NCI-H446 (cell line): ENCODE measurements around the gene MYO1F.
A peak's percentile ranks its signal among the peaks of the same experiment; 100 is the strongest.
"Not testable (repeated sequence)": the region's sequence is repeated elsewhere in the genome, so short reads cannot be mapped to it uniquely, and the experiment has no call there.

Source experiments
- DNase-seq, 2 experiments: peaks; one replicate each; lab custom pipeline; 2025; lab: John Stamatoyannopoulos, UW

The MYO1F gene

DNA sequence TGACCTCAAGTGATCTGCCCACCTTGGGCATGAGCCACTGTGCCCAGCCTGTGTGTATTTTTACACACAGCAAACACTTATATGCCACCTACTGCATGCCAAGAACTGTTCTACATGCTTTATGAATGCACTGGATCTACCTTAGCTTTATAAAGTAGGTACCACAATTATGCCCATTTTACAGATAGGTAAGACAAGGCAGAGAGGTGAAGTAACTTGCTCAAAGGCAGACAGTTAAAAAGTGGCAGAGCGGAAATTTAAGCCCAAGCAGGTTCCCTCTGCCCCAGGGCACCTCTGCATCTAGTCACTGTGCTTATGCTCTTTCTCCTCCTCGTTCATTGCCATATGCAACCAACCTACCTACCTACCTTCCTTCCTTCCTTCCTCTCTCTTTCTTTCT is 22.8 kb upstream of the MYO1F start:
- DNase-seq = no peak

GRCh38 chr19:8596168-8596567 is 18.9 kb upstream of the MYO1F start:
- no peak for DNase-seq

DNA sequence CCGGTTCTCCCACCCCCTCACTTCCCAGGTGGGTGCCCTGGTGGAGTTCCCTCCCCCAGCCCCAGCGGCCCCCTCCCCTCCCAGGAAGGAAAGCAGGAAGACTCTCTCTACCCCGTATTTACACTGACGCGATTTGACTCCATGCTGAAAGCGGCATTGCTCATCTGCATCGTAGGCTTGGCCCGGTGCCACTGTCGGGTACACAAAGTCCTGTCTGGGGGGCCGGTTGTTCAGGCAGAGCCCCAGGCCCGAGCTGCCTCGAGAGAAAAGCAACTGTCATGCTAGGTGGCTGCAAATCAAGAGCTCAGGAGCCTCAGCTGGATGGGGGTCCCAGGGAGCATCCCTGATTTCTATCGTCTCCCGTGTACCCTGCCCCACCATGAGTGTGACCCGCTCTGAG is 18.4 kb upstream of the MYO1F start:
- no peak for DNase-seq

DNA sequence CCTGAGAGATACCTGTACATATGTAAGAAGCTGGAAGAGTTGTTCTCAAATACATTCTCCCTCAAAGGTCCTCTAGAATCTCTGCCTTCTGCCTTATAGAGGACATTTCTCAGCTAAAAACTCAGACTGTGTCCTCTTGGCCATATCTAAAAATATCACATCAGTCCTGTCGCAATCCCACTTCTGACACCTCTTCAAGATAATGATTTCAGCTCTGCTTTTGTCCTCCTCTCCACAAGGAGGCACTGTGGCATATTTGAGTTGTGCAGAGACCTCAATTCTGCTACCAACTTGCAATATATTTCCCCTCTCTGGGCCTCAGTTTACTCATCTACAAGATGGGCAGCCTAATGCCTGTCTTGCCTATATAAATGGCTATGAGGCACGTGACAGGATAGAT is 16.7 kb upstream of the MYO1F start:
- no peak for DNase-seq

- no peak for DNase-seq
These were observed 15.2 kb upstream of the MYO1F start for GRCh38 chr19:8592231-8593009.

DNA sequence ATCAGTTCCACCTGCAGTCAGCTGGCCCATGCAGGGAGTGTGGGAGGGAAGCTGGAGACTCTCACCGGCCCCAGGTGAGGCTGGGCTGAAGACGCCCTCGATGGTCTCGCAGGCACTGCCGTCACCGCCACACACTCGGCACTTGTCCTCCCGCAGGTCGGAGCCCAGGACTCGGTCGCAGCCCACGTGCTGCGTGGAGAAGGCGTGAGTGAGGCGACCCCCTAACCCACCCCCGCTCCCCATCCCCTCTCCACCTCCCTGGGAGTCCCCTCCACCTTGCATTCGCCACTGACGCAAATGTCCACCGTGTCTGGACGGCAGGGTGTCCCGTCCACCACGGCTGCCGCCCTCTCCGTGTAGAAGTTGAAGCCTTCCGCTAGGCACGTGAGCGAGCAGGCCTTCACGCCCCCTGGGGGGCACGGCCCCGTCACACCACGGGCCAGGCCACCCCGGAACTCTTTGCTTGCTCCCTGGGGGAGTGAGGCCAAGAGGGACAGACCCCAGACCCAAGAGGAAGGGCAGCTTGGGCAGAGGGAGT is 12.0 kb upstream of the MYO1F start:
- DNase-seq = no peak

DNA sequence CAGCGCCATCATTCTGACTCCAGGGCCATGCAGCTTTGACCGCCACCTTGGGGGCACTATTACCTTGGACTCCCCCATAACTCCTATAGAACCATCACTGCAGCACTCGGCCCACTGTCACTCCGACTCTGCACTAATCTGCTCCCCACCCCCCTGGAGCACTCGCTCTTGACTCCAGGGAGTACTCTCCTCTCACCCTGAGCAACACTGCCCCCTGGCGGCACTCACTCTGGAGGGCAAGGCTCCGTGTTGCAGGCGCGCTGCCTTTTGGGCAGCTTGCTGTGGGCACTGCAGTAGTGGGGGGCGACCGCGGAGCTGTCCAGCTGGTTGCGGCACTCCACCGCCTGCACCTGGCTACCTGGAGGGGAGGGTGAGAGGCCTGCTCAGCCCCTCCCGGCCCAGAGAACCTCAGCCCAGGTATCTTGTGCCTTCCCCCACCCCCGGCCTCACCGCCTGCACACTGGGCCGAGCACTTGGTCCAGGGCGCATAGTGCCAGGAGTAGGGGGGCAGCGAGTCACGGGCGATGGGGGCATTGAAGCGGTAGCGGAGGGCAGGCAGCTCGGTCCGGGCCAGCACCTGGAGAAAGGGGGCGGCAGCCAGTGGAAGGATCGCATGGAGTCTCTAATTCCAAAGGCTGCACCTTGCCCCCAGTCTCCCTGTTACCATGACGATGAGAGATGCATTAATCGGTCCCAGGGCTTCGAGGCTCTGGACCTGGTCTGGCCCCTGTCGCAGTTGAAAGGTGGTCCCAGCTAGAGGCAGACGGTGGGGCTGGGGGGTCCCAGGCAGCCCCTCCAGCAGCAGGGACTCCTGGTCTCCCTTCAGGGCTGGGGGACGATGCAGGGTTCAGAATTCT is 8.9 kb upstream of the MYO1F start:
- DNase-seq = peak in 1 of 2 experiments; percentile 66

DNA sequence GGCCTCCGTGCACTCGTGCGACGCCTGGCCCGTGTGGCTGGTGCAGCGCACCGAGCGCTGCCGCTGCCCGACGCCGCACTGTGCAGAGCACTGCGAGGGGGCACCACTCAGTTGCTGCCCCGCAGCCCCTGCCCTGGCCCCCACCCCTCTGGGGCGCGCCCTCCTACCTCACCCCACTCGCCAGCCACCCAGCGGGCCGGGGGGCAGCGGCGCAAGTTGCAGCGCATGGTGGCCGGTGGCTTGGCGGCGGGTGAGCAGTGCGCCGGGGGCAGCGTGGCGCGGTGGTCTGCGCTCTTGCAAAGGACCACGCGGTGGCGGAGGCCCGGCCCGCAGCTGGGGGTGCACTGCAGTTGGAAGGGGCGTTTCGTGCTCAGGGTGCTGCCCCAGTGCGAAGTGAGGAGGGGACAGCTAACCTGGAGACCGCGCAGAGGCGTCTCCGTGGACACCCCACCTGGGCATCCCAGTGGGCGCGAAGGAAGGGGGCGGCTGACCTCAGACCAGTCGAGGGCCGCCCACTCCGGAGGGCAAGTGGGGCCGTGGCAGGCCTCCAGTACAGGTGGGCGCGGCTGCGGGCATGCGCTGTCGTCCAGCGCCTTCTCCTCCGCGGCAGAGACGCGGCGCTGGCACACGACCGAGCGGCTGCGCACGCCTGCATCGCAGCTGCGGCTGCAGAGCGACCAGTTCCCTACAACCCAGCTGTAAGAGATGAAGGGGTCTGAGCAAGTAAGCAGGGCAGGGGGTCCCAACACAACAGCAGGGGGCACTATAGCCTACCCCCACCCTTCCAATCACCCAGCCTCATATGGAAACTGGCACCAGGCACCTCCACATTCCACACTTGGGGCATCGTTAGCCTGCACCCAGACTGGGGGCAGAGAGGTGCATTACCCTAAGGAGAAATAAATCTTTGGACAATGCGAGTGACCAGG is 8.0 kb upstream of the MYO1F start:
- no peak for DNase-seq

DNA sequence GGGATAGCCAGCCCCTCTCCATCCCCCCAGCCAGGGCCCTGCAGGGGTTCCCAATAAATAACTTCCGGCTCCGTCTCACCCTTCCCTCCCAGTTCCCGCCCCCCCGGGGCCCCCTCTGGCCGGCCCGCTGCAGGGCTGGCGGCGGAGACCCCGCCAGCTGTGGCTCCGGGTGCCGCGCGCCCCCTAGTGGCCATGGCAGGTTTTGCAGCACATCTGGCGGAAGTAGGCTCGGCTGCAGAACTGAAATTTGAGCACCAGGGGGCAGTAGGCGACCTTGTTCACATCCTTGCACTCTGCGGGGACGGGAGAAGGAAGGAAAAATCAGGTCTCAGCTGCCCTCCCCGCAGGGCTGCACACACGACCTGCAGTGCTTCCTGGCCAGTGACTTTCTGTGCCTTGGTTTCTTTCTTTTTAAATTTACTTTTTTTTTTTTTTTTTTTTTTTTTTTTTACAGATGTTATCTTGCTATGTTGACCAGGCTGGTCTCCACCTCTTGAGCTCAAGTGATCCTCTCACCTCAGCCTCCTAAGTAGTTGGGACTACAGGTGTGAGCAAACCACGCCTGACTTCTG is 3.6 kb upstream of the MYO1F start:
- peak; percentile 28 to 64 for DNase-seq

- peak; percentile 28 to 71 for DNase-seq
These were observed 1.5 kb upstream of the MYO1F start for GRCh38 chr19:8578642-8579265.

DNA sequence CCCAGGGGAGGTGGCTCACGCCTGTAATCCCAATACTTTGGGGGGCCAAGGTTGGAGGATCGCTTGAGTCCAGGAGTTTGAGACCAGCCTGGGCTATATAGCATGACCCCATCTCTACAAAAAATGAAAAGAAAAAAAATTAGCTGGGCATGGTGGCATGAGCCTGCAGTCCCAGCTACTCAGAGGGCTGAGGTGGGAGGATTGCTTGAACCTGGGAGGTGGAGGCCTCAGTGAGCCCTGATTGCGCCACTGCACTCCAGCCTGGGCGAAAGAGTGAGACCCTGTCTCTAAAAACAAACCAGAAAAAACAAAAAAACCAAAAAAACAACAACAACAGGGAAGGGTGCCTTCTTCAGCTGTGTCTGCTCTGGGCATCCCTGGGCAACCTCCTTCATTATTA is 499 bp upstream of the MYO1F start:
- no peak for DNase-seq

GRCh38 chr19:8576273-8576993 is 809 bp downstream of the MYO1F start:
- DNase-seq = no peak

DNA sequence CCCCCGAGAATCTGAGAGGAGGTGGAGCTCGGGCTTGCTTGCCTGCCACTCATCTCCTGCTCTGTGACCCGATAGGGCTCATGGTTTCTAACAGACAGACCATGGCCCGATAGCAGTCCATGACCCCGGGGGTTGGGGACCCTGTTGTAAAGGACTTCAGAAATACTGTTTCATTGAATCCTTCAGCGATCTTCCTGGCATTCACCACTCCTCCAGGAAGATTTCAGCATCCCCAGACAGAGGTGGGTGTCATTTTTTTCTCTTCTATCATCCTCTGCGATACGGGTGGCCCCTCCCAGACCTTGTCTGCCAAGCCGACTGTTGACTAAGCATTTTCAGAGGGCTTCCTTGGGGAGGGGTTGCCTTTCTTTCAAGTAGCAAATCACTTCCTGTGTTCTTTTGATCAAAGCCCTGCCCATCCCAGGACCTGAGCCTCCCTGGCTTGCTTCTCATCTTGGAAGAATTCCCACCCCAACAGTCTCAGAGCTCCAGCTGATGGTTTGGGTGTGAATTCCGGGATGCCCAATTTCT is 1.7 kb downstream of the MYO1F start:
- DNase-seq = no peak

DNA sequence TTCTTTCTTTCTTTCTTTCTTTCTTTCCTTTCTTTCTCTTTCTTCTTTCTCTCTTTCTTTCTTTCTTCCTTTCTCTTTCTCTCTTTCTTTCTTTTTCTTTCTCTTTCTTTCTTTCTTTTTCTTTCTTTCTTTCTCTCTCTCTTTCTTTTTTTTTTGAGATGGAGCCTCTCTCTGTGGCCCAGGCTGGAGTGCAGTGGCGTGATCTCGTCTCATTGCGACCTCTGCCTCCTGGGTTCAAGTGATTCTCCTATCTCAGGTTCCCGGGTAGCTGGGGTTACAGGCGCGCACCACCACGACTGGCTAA is 2.7 kb downstream of the MYO1F start:
- DNase-seq = not testable (repeated sequence)

DNA sequence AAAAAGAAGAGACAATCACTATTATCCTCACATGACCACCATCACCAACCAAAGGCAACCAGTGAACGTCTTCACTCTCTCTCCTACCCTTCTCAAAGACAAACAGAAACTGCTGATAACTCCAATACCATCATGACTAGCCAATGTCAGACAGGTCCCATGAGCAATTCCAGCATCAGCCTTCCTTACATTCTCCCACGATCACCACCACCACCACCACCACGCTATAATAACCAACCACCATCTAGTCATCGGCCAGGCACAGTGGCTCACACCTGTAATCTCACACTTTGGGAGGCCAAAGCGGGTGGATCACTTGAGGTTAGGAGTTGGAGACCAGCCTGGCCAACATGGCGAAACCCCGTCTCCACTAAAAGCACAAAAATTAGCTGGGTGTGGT is 3.9 kb downstream of the MYO1F start:
- DNase-seq = no peak

DNA sequence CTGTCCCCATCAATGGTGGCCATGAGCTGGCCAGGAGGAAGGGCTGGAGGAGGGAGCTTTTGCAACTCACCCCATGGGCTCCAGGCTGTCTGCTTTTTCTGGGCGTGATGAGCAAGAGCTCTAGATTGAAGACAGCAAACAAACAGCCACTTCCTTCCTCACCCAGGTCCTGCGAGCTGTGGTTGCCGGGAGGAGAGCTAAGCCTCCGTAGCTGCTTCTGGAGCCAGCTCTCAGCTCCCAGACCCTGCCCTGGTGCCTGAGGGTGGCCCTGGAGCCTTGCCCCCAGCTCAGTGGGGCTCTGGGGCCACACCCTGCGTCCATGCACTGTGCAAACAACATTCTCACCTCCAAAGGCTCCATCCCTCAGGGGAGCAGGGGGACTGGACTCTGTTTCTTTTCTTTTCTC is 6.2 kb downstream of the MYO1F start:
- no peak for DNase-seq

GRCh38 chr19:8569066-8569771 is 8.0 kb downstream of the MYO1F start:
- DNase-seq = no peak

- no peak for DNase-seq
These were observed 9.6 kb downstream of the MYO1F start for GRCh38 chr19:8567522-8568172.

- DNase-seq = no peak
These were observed 10.4 kb downstream of the MYO1F start for GRCh38 chr19:8566855-8567254.
